NCI-H187 (cell line): Measurements from ENCODE around the gene ACSF3.
A peak's percentile ranks its signal among the peaks of the same experiment; 100 is the strongest.
"Not testable (repeated sequence)": the region's sequence is repeated elsewhere in the genome, so short reads cannot be mapped to it uniquely, and the experiment has no call there.

Experiments
- DNase-seq, 2 experiments: peaks; one replicate each; lab custom pipeline; 2025; lab: John Stamatoyannopoulos, UW

Gene ACSF3

GRCh38 chr16:89161763-89162713 is 68.4 kb downstream of the ACSF3 start:
- DNase-seq = no peak

DNA sequence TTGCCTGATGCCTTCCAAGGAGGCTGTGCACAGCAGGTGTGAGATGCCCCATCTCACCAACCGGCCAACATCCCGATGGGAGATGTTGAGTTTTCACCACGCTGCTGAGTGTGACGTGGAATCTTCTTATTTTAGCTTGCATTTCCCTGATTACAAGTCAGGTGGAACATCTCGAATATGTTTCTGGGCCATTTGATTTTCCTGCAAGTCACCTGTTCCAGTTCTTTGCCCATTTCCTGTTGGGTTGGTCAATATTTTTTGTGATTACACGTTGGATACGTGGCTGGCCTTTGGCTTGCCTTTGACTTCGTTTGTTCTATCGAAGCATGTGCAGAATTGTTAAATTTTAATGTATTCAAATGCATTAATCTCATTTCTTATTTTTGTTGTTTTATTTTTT is 69.6 kb downstream of the ACSF3 start:
- DNase-seq = no peak

DNA sequence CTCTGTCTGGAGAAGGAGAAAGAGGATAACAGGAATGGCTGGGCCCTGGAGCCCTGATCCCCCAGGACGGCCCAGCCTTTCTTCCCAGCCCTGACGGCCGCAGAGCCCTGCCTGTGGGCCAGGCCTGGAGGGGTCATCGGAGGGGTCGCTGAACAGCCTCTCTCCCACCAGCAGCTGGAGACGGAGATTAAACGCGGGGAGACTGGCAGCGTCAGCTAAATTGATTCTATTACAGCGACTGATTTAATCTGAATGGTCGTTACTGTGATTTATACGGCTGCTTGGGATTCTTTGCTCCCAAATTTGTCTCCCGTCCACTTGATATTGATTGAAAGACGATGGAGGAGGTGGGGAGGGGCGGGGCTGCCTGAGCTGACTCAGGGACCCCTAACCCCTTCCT is 70.8 kb downstream of the ACSF3 start:
- DNase-seq = no peak

GRCh38 chr16:89164847-89165680 is 71.4 kb downstream of the ACSF3 start:
- no peak for DNase-seq

- DNase-seq = not testable (repeated sequence)
Measured at GRCh38 chr16:89165681-89165979, 72.0 kb downstream of the ACSF3 start.

DNA sequence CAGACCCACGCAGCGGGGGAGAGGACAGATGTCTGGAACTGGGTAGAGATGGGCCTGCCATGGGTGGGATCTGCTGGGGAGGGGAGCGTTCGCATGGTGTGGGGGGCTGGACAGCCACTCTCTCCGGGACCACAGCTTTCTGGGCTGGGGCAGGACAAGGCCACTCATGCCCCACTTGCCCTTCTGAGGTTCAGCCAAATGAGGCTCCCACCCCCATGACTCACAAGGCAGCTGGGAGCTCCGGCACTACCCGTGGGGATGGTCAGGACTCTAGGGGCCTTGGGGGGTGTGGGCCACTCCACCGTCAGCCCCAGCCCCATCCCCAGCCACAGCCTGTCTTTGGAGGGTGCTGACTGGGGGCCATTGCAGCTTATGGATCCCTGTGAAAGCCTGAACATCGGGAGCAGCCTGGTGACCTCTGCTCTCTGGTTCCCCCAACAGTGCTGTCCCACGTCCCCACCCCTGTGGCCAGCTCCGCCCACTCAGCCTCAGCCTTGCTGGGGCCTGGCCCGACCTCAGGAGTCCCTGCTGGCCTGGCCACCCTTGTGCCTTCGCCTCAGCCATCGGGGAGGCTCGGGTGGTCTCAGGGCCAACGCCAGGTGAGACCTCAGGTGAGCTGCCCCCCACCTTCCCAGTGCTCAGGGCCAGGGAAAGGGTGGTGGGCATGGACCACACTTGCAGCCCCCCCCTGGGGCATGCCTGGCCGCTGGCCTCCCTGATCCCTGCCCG is 73.2 kb downstream of the ACSF3 start:
- no peak for DNase-seq

GRCh38 chr16:89167425-89167941 is 73.8 kb downstream of the ACSF3 start:
- peak; percentile 37 to 50 for DNase-seq

DNA sequence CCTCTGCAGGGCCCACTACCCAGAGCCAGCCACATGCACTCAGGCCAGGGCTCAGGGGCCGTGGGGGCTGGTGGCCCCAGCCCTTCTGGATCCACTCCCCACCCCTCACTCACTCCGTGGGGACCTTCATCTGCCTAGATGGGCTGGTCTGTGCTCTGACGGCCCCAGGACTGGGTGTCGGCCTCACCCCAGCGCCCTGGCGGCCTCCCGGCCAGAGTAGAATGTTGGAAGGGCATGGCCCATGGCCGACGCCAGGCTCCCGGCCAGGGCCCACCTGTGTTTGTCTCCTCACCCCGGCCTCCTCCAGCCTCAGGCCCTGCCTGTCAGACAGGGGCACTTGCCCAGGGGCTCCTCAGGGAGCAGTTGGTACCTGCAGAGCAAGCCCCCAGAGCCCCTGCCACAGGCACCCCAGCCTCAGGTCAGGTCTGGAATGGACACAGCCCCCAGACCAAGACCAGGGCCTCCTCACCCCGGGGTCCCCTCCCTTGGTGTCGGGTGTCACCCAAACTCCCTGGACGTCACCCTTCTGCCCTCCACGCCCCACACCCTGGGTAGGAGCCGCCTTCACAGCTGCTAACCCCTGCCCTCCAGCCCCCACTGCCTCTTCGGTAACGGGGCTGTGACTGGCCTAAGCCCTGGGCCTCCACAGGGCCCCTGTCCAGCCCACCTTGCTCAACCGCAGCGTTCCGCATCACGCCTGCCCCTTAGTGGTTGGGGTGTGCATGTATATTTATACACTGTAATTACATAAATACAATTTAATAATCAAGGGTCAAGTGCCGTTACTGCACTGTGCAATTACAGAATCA is 74.9 kb downstream of the ACSF3 start:
- DNase-seq = no peak

- DNase-seq = no peak
Measured at GRCh38 chr16:89169778-89170177, 76.1 kb downstream of the ACSF3 start.

GRCh38 chr16:89170346-89171215 is 76.9 kb downstream of the ACSF3 start:
- peak in 1 of 2 experiments; percentile 69 for DNase-seq

- peak; percentile 81 to 96 for DNase-seq
Measured at GRCh38 chr16:89171216-89172170, 77.8 kb downstream of the ACSF3 start, which contains the start of gene CDH15. CDH15 (plus strand) TSS chr16:89171748; CDS start chr16:89171832, 84 bp downstream.

GRCh38 chr16:89172171-89172527 is 78.5 kb downstream of the ACSF3 start:
- no peak for DNase-seq

DNA sequence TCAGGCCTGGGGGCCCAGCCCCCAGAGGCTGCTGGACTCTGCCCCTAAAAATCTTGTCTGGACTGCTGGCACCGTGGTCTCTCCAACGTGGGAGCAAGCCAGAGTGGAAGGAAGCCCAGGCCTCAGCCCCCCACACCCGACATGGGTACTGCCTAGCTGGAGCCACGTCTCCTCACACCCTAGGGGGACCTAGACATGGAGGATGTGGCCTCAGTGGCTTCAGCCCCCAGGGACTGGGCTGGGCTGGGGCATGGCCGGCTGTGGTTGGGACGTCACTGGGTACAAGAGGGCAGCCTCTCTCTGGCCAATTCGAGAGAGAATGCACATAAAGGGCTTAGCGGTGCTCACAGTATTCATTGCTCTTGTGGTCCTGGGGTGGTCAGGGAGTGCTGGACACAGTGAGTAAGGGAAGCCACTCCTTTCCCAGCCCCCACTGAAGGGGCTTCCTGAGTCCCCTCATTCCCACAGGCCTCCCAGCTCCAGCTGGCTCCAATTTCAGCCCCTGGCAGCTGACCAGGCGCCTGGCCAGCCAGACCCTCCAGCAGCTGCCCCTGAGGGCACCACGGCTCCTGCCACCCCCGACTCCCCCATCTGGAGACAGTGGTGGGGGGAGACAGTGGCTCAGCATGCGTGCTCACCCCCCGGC is 79.0 kb downstream of the ACSF3 start:
- DNase-seq = no peak

DNA sequence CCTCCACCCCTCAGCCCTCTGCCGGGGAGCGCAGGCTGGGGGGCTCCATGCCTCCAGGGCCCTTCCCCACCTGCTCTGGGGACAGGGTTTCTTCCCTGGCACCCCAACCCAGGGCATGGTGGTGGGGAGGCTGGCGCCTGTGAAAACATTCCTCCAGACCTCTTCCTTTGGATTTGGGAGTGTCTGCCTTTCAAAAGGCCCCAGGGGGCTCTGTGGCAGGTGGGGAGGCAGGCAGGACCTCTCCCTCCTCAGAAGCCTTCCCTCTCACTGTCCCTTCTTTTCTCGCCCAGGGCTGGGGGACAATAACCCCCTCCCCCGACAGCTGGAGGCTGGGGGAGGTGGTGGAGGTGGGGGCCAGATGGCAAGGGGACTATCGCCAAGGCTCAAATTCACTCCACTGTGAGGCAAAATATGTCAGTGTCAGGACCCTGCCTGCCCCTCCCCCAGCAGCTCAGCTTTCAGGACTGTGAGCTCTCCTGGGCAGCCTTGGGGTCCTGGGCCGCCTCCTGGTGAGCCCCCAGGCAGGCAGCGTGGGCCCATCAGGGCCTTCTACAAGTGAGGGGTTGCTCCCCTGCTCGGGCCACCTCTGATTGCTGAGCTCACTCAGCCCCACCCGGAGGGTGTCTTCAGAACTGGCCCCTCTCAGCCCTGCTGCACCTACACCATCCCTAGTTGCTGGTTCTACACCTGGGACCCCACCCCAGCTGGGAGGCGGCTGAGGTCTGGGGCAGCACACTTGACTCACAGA is 79.7 kb downstream of the ACSF3 start:
- no peak for DNase-seq

- DNase-seq = no peak
Measured at GRCh38 chr16:89174055-89174827, 80.6 kb downstream of the ACSF3 start.

- no peak for DNase-seq
Measured at GRCh38 chr16:89174877-89175276, 81.2 kb downstream of the ACSF3 start.
